ENCODE data around the gene STEAP2. TPM values are rescaled to one million over a fixed set of nuclear protein-coding genes. Genes with fewer than 3 reads are reported as not detected.

STEAP2 gene
- polyA plus RNA-seq, 1 experiment, result 6.4 TPM

GRCh38 chr7:90176195-90176594 lies 35.3 kb upstream of the STEAP2 start:
- ChIA-PET POLR2A (no interaction called here), CTCF (interaction anchor here (1.0 kb wide), 1 partner anchor 36 kb away, joined by 4 read pairs; the partner anchor contains the start of gene STEAP2)
- Histone ChIP-seq H3K4me3 (ENCODE audit: low read depth, low read length) (no peak overlapping the region), H3K27me3 (ENCODE audit: control insufficient read depth, insufficient read depth, low read length) (no peaks in the 10 kb centered on the region), H3K9me3 (ENCODE audit: control insufficient read depth, insufficient read depth, low read length) (peaks cover 13% of the 10 kb centered on the region), H3K27ac (ENCODE audit: low read depth, low read length) (no peak overlapping the region)
- TF ChIP-seq, protein P1, sequence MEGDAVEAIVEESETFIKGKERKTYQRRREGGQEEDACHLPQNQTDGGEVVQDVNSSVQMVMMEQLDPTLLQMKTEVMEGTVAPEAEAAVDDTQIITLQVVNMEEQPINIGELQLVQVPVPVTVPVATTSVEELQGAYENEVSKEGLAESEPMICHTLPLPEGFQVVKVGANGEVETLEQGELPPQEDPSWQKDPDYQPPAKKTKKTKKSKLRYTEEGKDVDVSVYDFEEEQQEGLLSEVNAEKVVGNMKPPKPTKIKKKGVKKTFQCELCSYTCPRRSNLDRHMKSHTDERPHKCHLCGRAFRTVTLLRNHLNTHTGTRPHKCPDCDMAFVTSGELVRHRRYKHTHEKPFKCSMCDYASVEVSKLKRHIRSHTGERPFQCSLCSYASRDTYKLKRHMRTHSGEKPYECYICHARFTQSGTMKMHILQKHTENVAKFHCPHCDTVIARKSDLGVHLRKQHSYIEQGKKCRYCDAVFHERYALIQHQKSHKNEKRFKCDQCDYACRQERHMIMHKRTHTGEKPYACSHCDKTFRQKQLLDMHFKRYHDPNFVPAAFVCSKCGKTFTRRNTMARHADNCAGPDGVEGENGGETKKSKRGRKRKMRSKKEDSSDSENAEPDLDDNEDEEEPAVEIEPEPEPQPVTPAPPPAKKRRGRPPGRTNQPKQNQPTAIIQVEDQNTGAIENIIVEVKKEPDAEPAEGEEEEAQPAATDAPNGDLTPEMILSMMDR (IDR thresholded peaks at IDR 0.05; ENCODE audit: low read depth, low read length), result no peak
- no peak for DNase-seq (ENCODE audit: low read depth, low spot score)

DNA sequence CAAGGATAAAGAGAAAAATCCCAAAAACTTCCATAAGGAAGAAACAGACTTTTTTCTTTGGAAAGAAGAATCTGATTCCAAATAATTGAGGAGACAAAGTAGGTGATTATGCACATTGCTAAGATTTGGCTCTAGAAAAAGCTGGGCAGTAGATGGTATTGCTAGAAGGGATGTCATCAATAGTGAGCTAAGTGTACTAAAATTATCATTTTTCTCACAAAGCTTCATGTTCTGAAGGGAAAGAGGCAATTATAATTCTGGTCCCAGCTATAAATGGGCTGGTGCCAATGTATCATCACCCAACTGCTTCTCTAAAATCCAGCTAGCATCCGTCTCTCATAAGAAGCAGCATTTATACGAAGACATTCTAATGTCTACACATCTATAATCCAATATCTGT lies 33.4 kb upstream of the STEAP2 start:
- Histone ChIP-seq H3K27ac (ENCODE audit: low read depth, low read length) (no peak overlapping the region), H3K4me3 (ENCODE audit: low read depth, low read length) (no peak overlapping the region), H3K9me3 (ENCODE audit: control insufficient read depth, insufficient read depth, low read length) (peaks cover 13% of the 10 kb centered on the region), H3K27me3 (ENCODE audit: control insufficient read depth, insufficient read depth, low read length) (no peaks in the 10 kb centered on the region)
- CTCF ChIA-PET, result interaction anchor here (1.2 to 2.0 kb wide), 3 partner anchors 11 to 33 kb away, joined by 3 to 7 read pairs (median 4); partner anchors contain the start of genes STEAP1 and STEAP2
- POLR2A ChIA-PET, result no interaction called here
- DNase-seq (ENCODE audit: low read depth, low spot score), result no peak
- TF ChIP-seq, protein P1 (IDR thresholded peaks at IDR 0.05; ENCODE audit: low read depth, low read length), result no peak

DNA sequence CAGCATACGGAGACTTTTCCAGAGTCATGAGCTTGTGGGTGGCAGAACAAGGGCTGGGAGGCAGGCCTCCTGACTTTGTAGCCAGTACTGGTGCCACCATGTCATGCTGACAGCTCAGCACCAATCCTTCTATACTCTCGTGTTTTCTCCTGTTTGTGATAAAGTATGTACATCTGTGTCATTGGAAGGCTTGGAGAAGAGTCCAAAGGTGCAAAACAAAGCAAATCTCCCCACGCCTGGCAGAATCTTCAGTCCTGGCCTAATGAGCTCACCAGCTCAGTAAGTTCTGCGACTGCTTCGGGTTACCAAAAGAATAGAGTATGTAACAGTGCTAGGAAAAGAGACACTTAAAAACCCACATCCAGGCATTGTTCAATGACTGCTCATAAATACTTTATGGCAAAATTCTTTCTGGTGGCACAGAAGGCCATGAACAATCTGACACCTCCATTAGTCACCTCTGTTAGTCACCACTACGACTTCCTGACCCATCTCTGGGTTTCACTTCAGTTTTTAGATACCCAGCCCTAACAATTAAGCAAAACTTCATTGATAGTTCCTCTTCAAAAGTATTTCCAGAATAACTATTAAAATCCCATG lies 32.8 kb upstream of the STEAP2 start:
- DNase-seq (ENCODE audit: low read depth, low spot score), result no peak
- POLR2A ChIA-PET, result no interaction called here
- CTCF ChIA-PET, result interaction anchor here (1.2 to 2.0 kb wide), 3 partner anchors 11 to 33 kb away, joined by 3 to 7 read pairs (median 4); partner anchors contain the start of genes STEAP1 and STEAP2

DNA sequence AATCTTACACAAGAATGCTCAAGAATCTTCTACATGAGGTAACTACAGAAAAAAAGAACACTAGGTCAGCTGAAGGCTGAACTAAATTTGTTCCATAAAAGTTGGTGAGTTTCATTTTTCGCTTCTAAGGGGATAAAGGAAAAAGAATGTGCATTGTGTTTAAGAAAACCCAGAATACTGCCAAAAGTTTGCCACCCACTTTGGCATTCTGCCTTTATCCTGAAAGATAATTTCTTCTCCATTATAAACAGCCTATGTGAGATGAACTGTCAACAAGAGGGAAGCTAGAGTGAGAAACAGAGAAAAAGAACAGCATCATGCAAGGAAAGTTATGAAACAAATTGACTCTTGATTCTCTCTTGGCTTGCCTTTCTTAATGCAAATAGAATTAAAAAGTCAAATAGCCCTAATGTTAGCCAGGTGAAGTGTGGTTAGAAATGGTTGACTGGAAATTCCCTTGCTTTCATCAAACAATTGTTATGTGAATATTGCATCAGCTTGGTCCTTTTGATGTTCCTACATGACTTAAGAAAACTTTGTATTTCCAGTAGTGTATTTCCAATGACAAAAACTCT lies 31.4 kb upstream of the STEAP2 start:
- ChIA-PET CTCF (no interaction called here), POLR2A (no interaction called here)
- H3K4me3 ChIP-seq (ENCODE audit: low read depth, low read length), result no peak overlapping the region
- no peaks in the 10 kb centered on the region for H3K27me3 ChIP-seq (ENCODE audit: control insufficient read depth, insufficient read depth, low read length)
- TF ChIP-seq, protein P1 (IDR thresholded peaks at IDR 0.05; ENCODE audit: low read depth, low read length), result no peak
- no peak for DNase-seq (ENCODE audit: low read depth, low spot score)
- H3K9me3 ChIP-seq (ENCODE audit: control insufficient read depth, insufficient read depth, low read length), result peaks cover 13% of the 10 kb centered on the region
- no peak overlapping the region for H3K27ac ChIP-seq (ENCODE audit: low read depth, low read length)

More for the DNA sequence above, 32.8 kb upstream of the STEAP2 start:
- H3K27me3 ChIP-seq (ENCODE audit: control insufficient read depth, insufficient read depth, low read length), result no peaks in the 10 kb centered on the region
- no peak overlapping the region for H3K4me3 ChIP-seq (ENCODE audit: low read depth, low read length)
- H3K27ac ChIP-seq (ENCODE audit: low read depth, low read length), result no peak overlapping the region
- TF ChIP-seq, protein P1 (IDR thresholded peaks at IDR 0.05; ENCODE audit: low read depth, low read length), result no peak
- H3K9me3 ChIP-seq (ENCODE audit: control insufficient read depth, insufficient read depth, low read length), result peaks cover 13% of the 10 kb centered on the region

GRCh38 chr7:90180649-90181048 lies 30.9 kb upstream of the STEAP2 start:
- Histone ChIP-seq H3K4me3 (ENCODE audit: low read depth, low read length) (no peak overlapping the region), H3K9me3 (ENCODE audit: control insufficient read depth, insufficient read depth, low read length) (peaks cover 12% of the 10 kb centered on the region), H3K27me3 (ENCODE audit: control insufficient read depth, insufficient read depth, low read length) (no peaks in the 10 kb centered on the region), H3K27ac (ENCODE audit: low read depth, low read length) (no peak overlapping the region)
- ChIA-PET CTCF (no interaction called here), POLR2A (no interaction called here)
- no peak for DNase-seq (ENCODE audit: low read depth, low spot score)
- TF ChIP-seq, protein P1 (IDR thresholded peaks at IDR 0.05; ENCODE audit: low read depth, low read length), result no peak

Data from AG04450 (cell line).